ENCODE data around the gene HCFC1R1. TPM values are rescaled to one million over a fixed set of nuclear protein-coding genes. Genes with fewer than 3 reads are reported as not detected.

Gene HCFC1R1
- total RNA-seq, 1 experiment from 2014 or later: 61.3 TPM

DNA sequence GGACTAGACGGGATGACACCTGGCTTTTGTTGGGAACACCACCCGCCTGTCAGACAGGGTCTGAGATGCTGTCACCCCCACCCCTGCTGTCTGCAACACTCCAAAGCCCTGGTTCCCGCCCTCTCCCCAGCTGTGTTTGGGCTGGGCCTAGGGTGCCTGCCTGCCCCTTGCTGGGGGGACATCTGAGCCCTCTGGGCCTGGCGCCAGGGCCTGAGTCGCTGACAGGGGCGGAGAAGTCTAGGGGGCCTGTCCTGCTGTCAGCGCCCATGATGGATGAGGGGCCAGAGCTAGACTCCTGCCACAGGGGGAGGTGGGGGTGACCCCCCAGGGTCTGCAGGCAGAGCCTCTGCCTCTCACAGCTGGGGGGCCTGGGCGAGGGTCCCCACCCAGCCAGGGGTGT, 35.9 kb downstream of the HCFC1R1 start:
- no peak overlapping the region for H2AK5ac ChIP-seq (ENCODE audit: insufficient read length, low read length)
- no peaks in the 10 kb centered on the region for H3K79me2 ChIP-seq (ENCODE audit: insufficient read depth, low read length)
- H3K27me3 ChIP-seq (ENCODE audit: insufficient read depth, low read length): no peaks in the 10 kb centered on the region
- peaks cover 15 to 45% of the 10 kb centered on the region in 2 experiments for H3K4me1 Mint-ChIP-seq
- H3K9ac ChIP-seq (ENCODE audit: extremely low read depth, insufficient read length, low read length): no peak overlapping the region
- no peak overlapping the region for H4K5ac ChIP-seq (ENCODE audit: insufficient read length, low read depth, low read length)
- WGBS (ENCODE audit: extremely low coverage, insufficient read length, low lambda C conversion rate): no CpG with 5 or more reads among the region's 8 CpGs
- no peak overlapping the region; the same call in 1 of the 2 replicates for H3K14ac ChIP-seq (ENCODE audit: insufficient read depth, low read length)
- H2BK20ac ChIP-seq (ENCODE audit: low read depth, low read length, poor library complexity, severe bottlenecking): no peak overlapping the region
- no peak overlapping the region for H3K27ac Mint-ChIP-seq
- H3K56ac ChIP-seq (ENCODE audit: insufficient read length, low read depth, low read length): no peak overlapping the region
- DNase-seq: no peak
- H3K4ac ChIP-seq (ENCODE audit: low read depth, low read length): no peak overlapping the region
- H4K20me1 ChIP-seq (ENCODE audit: control insufficient read depth, insufficient read depth, insufficient read length): no peaks in the 10 kb centered on the region
- H3K9me3 Mint-ChIP-seq: no peaks in the 10 kb centered on the region
- H3K27ac ChIP-seq (ENCODE audit: insufficient read length, low read depth, low read length): no peak overlapping the region
- no peaks in the 10 kb centered on the region for H3K23me2 ChIP-seq (ENCODE audit: insufficient read length, low read depth, low read length, poor library complexity, severe bottlenecking)
- no peak overlapping the region for H3K4me2 ChIP-seq (ENCODE audit: insufficient read depth, insufficient read length, low read length)
- H2BK120ac ChIP-seq (ENCODE audit: low read depth, low read length, poor library complexity, severe bottlenecking): no peak overlapping the region
- no peak for TF ChIP-seq CTCF (conservative IDR thresholded peaks at IDR 0.05)
- no peak overlapping the region for H2BK12ac ChIP-seq (ENCODE audit: insufficient read length, low read depth, low read length)
- no peak overlapping the region for H4K8ac ChIP-seq (replicated peaks; ENCODE audit: insufficient read length, low read depth, low read length)
- H2BK5ac ChIP-seq (ENCODE audit: insufficient read length, low read length): no peak overlapping the region
- H3K18ac ChIP-seq (ENCODE audit: insufficient read length, low read depth, low read length): no peak overlapping the region
- H3K79me1 ChIP-seq (ENCODE audit: insufficient read depth, low read depth, low read length, poor library complexity, severe bottlenecking): no peaks in the 10 kb centered on the region
- no peak overlapping the region for H2BK15ac ChIP-seq (ENCODE audit: low read depth, low read length)
- no peak overlapping the region for H3K23ac ChIP-seq (ENCODE audit: insufficient read length, low read depth, low read length)
- no peak overlapping the region for H3T11ph ChIP-seq (ENCODE audit: low read length)
- H3K27me3 Mint-ChIP-seq (ENCODE audit: low read depth): peaks cover 10% of the 10 kb centered on the region
- no peak overlapping the region for H4K91ac ChIP-seq (ENCODE audit: insufficient read length, low read depth, low read length)
- no peak overlapping the region for H3K4me3 Mint-ChIP-seq
- no peaks in the 10 kb centered on the region for H3K36me3 Mint-ChIP-seq (ENCODE audit: insufficient read depth in 1 of 3, low read depth in 3 of 3)
- H3K4me1 ChIP-seq (ENCODE audit: insufficient read depth, low read length): no peaks in the 10 kb centered on the region; the same call in 1 of the 2 replicates
- no peaks in the 10 kb centered on the region for H3K9me3 ChIP-seq (ENCODE audit: control insufficient read depth, low read depth, low read length)
- no peak overlapping the region for H2AFZ ChIP-seq (ENCODE audit: low read length)

Data from H9 (cell line).